Lung (tissue), 16 donors: ENCODE results near the gene CCDC107. TPM values are rescaled to one million over a fixed set of nuclear protein-coding genes. Genes with fewer than 3 reads are reported as not detected.
A peak's percentile ranks its signal among the peaks of the same experiment; 100 is the strongest.

ENCODE experiments used
- ATAC-seq: fragments of 200-7000 bp; cut with Tn5 transposase; one replicate; pipeline ENCODE4 v1.9.1; 2020; ENCODE audit warnings: moderate number of reproducible peaks; ENCODE audit not compliant: insufficient read depth, low FRiP score
- DNase-seq, 3 donors: peaks; one replicate each; pipeline ENCODE4 v3.0.0-alpha.2; 2013 to 2017
- H3K27ac ChIP-seq, 2 donors: one replicate each; pipeline ENCODE4 v1.5.1; 2013; ENCODE audit warnings: mild to moderate bottlenecking in 2 of 2, moderate library complexity in 2 of 2, control low read depth in 1 of 2, inconsistent platforms in 1 of 2, low read depth in 1 of 2, low read length in 1 of 2
- H3K27me3 ChIP-seq, 3 donors: one replicate each; pipeline ENCODE4 v1.5.1; 2013; ENCODE audit warnings: low read length in 2 of 3; ENCODE audit not compliant: control insufficient read depth in 3 of 3, insufficient read depth in 3 of 3
- H3K36me3 ChIP-seq, 4 donors: one replicate each; pipeline ENCODE4 v1.5.1; 2013; ENCODE audit warnings: low read length in 4 of 4, mild to moderate bottlenecking in 1 of 4, moderate library complexity in 1 of 4; ENCODE audit not compliant: control insufficient read depth in 4 of 4, insufficient read depth in 4 of 4
- H3K4me1 ChIP-seq, 5 donors: one replicate each; pipeline ENCODE4 v1.5.1; 2013; ENCODE audit warnings: low read length in 5 of 5, mild to moderate bottlenecking in 2 of 5, moderate library complexity in 1 of 5; ENCODE audit not compliant: control insufficient read depth in 5 of 5, insufficient read depth in 5 of 5
- H3K4me3 ChIP-seq: one replicate; pipeline ENCODE4 v1.5.1; 2013; ENCODE audit warnings: mild to moderate bottlenecking, control low read depth, moderate library complexity
- H3K9ac ChIP-seq, 2 donors: one replicate each; pipeline ENCODE4 v1.5.1; 2013; ENCODE audit warnings: low read length in 2 of 2, control low read depth in 1 of 2; ENCODE audit not compliant: insufficient read depth in 1 of 2
- H3K9me3 ChIP-seq, 4 donors: one replicate each; pipeline ENCODE4 v1.5.1; 2013; ENCODE audit warnings: low read length in 3 of 4, mild to moderate bottlenecking in 1 of 4, moderate library complexity in 1 of 4; ENCODE audit not compliant: control insufficient read depth in 4 of 4, insufficient read depth in 3 of 4
- CTCF ChIP-seq: IDR thresholded peaks from 2 replicates; pipeline ENCODE4 v1.5.1; 2012; ENCODE audit warnings: mild to moderate bottlenecking; ENCODE audit errors: control extremely low read depth, extremely low read depth
- WGBS, 2 donors: extraction: QIAGEN DNeasy Blood & Tissue Kit; methylation state at CpG; one replicate each; pipeline ENCODE4 v1.1.7; 2013; 5-methylcytosine and 5-hydroxymethylcytosine counted together
- long read RNA-seq, 5 donors: transcript quantifications; one replicate each; lab custom pipeline, GENCODE V29; 2026
- polyA plus RNA-seq, 2 donors: library from polyadenylated mRNA; stranded (reverse); fragments of 200-250 nt; gene quantifications; one replicate each; pipeline ENCODE4 v1.2.1, GENCODE V29; 2013
- total RNA-seq, 2 donors: library from RNA; depleted of rRNA in 1 of 2; stranded (reverse); fragments of >200 nt in 1 of 2; gene quantifications; one replicate each; pipeline ENCODE4 v1.2.1, GENCODE V29; 2014 to 2021
- donor health status: control.
- donor health status: control.
- donor health status: Bipolar disorder and iron deficiency.
- donor health status: healthy.
- donor health status: DM: yes; HTN: yes; CAD: no.

Gene CCDC107
- total RNA-seq (10 to 100 TPM in 1 of 2 donors, 1 to 10 TPM in 1; 9.9 to 32.8 TPM), polyA plus RNA-seq (10 to 100 TPM; 29.2 to 53.9 TPM)
- long read RNA-seq, donor 1, transcript CCDC107-206 (5 exons, 1,242 nt): major isoform, 6 of 12 reads
- long read RNA-seq, donor 1, partial matches to known transcripts: 0 of 12 reads
- long read RNA-seq, donor 1, other reads (novel, unspliced or antisense): 0 of 12 reads
- long read RNA-seq, donor 2, partial matches to known transcripts: 0 of 7 reads
- long read RNA-seq, donor 2, other reads (novel, unspliced or antisense): 0 of 7 reads
- long read RNA-seq, donor 3, partial matches to known transcripts: 0 of 6 reads
- long read RNA-seq, donor 3, other reads (novel, unspliced or antisense): 0 of 6 reads
- long read RNA-seq, donor 4, partial matches to known transcripts: 0 of 8 reads
- long read RNA-seq, donor 4, other reads (novel, unspliced or antisense): 0 of 8 reads
- long read RNA-seq, donor 5, transcript CCDC107-206 (5 exons, 1,242 nt): major isoform, 6 of 14 reads
- long read RNA-seq, donor 5, partial matches to known transcripts: 0 of 14 reads
- long read RNA-seq, donor 5, other reads (novel, unspliced or antisense): 0 of 14 reads

- DNase-seq: peak in 2 of 3 donors; percentile 91 to 93
- peak; percentile 88 for ATAC-seq
- WGBS, 2 donors: 0 to 1% methylated on average over 61 to 67 of the region's 67 CpGs
- Histone ChIP-seq H3K27me3 (no peaks in the 10 kb centered on the region), H3K9ac (peak within 1 kb of the TSS; percentile 94 to 100), H3K27ac (peak within 1 kb of the TSS; percentile 94 to 99), H3K4me3 (peak within 1 kb of the TSS; percentile 93), H3K4me1 (peaks cover 0 to 15% (median 3%) of the 10 kb centered on the region in 5 donors), H3K9me3 (no peaks in the 10 kb centered on the region), H3K36me3 (peaks cover 0 to 17% (median 15%) of the 10 kb centered on the region in 4 donors)
- TF ChIP-seq CTCF: peak; percentile 2
Measured at GRCh38 chr9:35658137-35658967, at the start of gene CCDC107. Gene CCDC107, plus strand, starts transcription at chr9:35658292. Its CDS starts 88 bp downstream, at chr9:35658380.

GRCh38 chr9:35609001-35609819 is 48.9 kb upstream of the CCDC107 start:
- Histone ChIP-seq H3K27ac (no peak overlapping the region), H3K4me3 (no peak overlapping the region), H3K36me3 (peaks cover 2 to 23% (median 12%) of the 10 kb centered on the region in 4 donors), H3K9ac (no peak overlapping the region), H3K27me3 (no peaks in the 10 kb centered on the region), H3K9me3 (no peaks in the 10 kb centered on the region), H3K4me1 (peaks cover 0 to 19% (median 10%) of the 10 kb centered on the region in 5 donors)
- DNase-seq (no peak), ATAC-seq (no peak)
- no peak for TF ChIP-seq CTCF
- WGBS, 2 donors: 92 to 93% methylated on average over 31 of the region's 31 CpGs

- WGBS, 2 donors: 88 to 95% methylated on average over 13 of the region's 13 CpGs
- Histone ChIP-seq H3K27me3 (no peaks in the 10 kb centered on the region), H3K9ac (no peak overlapping the region), H3K9me3 (no peaks in the 10 kb centered on the region), H3K4me3 (no peak overlapping the region), H3K27ac (no peak overlapping the region), H3K36me3 (peaks cover 2 to 23% (median 12%) of the 10 kb centered on the region in 4 donors), H3K4me1 (peaks cover 0 to 14% (median 10%) of the 10 kb centered on the region in 5 donors)
- no peak for TF ChIP-seq CTCF
- ATAC-seq (no peak), DNase-seq (no peak)
Measured at GRCh38 chr9:35609820-35610163, 48.3 kb upstream of the CCDC107 start.
